ENCODE results near the gene ZNF750. TPM values are rescaled to one million over a fixed set of nuclear protein-coding genes. Genes with fewer than 3 reads are reported as not detected.
A peak's percentile ranks its signal among the peaks of the same experiment; 100 is the strongest.

The ZNF750 gene
- total RNA-seq, 1 donor from 2014 or later, result under 0.01 TPM

- no peak for DNase-seq (ENCODE audit: low read depth in 2 of 2)
Measured at GRCh38 chr17:82872591-82873520, 33.0 kb upstream of the ZNF750 start.

- DNase-seq (ENCODE audit: low read depth in 2 of 2), result no peak
Measured at GRCh38 chr17:82871776-82872561, 32.1 kb upstream of the ZNF750 start.

- peak in 1 of 2 donors; percentile 77 for DNase-seq (ENCODE audit: low read depth in 2 of 2)
Measured at GRCh38 chr17:82871056-82871775, 31.4 kb upstream of the ZNF750 start.

DNA sequence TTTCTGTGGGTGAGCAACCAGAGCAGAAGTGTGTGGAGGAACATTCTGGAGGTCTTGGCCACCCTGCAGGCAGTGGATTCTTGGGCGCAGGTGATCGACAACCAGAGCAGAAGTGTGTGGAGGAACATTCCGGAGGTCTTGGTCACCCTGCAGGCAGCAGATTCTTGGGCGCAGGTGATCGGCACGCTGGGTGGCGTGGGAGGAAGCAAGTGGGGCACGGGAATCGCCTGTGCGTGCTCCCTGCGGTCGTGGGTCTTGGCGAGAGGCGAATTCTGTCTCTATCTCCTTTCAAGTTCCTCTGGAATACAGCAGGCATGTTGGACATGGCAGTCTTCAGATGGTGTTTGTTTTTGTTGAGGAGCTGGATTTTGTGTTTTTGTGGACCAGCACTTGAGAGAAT lies 30.7 kb upstream of the ZNF750 start:
- DNase-seq (ENCODE audit: low read depth in 2 of 2), result no peak

DNA sequence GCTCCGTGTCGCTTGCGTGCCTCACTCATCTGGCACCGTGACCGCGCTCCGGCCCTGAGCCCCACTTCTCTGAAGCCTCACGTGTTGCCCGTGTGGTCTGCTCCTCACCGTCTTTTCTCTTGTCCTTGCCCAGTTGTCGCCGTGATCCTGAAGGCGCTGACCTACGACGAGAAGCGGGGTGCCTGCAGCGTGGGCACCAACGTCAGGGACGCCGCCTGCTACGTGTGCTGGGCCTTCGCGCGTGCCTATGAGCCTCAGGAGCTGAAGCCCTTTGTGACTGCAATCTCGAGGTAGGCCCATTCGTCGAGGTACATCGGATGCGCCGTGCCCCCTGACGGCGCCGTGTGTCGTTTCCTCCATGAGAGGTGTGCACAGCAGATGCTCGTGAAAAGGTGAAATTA lies 30.3 kb upstream of the ZNF750 start:
- no peak for DNase-seq (ENCODE audit: low read depth in 2 of 2)

- no peak for DNase-seq (ENCODE audit: low read depth in 2 of 2)
Measured at GRCh38 chr17:82869536-82869935, 29.7 kb upstream of the ZNF750 start.

DNA sequence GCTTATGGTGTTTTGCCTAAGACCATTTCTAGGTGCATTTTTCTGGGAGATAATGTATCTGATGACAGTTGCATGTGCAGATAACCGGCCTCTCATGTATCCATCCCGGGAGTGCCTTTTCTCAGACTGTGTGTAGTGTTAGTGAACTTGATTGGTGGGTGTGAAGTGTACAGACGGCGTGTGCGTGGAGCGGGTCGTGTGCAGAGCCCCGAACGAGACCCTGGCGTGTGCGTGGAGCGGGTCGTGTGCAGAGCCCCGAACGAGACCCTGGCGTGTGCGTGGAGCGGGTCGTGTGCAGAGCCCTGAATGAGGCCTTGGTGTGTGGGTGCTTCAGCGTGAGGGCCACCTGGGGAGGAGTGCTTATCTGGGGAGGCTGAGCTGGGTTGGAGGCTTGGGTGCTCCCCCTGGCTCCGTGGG lies 28.9 kb upstream of the ZNF750 start:
- no peak for DNase-seq (ENCODE audit: low read depth in 2 of 2)

GRCh38 chr17:82867763-82868325 lies 28.0 kb upstream of the ZNF750 start:
- DNase-seq (ENCODE audit: low read depth in 2 of 2), result no peak

DNA sequence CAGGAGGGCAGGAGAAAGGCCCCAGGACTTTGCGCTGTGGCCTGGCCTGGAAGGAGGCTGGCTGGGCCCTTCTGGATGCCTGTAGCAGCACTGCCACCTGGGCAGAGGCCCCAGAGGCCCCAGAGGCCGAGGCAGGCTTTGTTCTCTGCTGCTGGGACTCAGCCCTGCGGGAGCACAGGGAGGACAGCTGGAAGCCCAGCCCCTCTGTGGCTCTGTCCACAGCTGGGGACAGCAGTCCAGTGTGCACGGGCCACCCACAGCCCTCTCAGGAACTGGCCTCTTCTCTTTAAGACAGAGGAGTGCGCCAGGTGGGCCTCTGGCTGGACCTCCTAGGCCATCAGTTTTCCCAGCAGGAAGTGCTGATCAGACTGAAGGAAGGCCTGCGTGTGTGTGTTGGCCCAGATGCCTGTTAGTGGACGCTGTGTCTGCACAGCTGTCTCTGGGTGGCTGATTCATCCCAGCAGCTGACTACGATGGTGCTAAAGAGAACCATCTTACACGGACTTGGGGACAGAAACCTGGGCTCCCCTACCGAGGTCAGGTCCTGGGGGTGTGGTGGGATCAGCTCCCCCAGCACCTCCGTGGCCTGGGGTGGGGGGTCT lies 26.9 kb upstream of the ZNF750 start:
- DNase-seq (ENCODE audit: low read depth in 2 of 2), result peak; percentile 58 to 92

- no peak for DNase-seq (ENCODE audit: low read depth in 2 of 2)
Measured at GRCh38 chr17:82865774-82866395, 26.1 kb upstream of the ZNF750 start.

DNA sequence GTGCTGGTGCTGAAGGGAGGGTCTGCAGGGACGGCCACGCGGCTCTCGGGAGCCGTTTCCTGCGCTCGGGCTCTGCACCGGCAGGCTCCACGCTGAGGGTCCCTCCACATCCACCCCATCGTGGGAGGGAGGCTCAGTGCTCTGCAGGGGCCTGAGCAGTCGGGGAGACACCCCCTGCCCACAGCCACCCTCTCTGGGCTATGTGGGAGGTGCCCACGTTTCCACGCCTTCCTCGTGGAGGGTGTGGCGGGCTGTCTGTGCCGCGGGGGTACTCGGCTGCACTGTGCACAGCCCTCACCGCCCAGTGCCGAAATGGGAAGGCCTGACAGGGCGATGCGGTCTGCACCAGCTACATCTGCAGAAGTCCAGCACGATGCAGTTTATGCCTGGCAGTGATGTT lies 25.5 kb upstream of the ZNF750 start:
- DNase-seq (ENCODE audit: low read depth in 2 of 2), result no peak

- DNase-seq (ENCODE audit: low read depth in 2 of 2), result no peak
Measured at GRCh38 chr17:82864713-82865248, 25.0 kb upstream of the ZNF750 start.

DNA sequence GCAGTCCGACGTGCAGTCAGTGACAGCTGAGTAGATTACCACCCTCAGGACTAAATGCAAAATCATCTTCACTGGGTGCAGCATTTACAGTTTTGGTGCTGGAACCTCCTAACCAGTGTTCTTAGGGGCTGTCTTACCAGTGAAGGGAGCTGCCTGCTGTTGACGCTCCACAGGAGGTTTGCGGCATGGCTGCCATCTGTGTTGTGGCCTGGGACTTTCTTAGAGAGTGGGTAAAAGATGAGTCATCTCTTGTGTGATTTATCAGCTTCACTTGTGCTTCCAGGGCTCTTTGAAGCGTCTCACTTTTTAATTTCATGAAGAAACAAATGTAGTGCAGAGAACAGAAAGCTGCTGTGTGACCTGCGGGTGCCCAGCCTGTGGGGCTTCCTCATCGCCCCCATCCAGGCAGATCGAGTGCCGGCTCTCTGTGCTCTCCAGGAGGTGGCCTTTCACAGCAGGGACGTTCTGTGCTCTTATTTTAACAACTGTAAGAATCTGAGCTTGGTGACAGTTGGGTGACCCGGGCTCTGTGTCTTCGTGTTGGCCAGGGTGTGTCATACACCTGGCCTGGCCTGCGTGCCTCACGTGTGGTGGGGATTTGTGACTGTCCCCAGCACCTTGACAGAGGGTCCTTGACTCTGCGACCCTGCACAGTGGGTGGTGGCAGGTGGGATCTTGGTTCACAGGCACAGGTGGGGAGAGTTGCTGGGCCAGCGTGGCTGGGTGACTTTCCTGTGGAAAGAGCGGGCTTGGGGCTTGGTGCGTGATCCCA lies 24.3 kb upstream of the ZNF750 start:
- DNase-seq (ENCODE audit: low read depth in 2 of 2), result peak in 1 of 2 donors; percentile 47

- no peak for DNase-seq (ENCODE audit: low read depth in 2 of 2)
Measured at GRCh38 chr17:82863383-82863940, 23.6 kb upstream of the ZNF750 start.

GRCh38 chr17:82862737-82863382 lies 23.0 kb upstream of the ZNF750 start:
- DNase-seq (ENCODE audit: low read depth in 2 of 2), result no peak

DNA sequence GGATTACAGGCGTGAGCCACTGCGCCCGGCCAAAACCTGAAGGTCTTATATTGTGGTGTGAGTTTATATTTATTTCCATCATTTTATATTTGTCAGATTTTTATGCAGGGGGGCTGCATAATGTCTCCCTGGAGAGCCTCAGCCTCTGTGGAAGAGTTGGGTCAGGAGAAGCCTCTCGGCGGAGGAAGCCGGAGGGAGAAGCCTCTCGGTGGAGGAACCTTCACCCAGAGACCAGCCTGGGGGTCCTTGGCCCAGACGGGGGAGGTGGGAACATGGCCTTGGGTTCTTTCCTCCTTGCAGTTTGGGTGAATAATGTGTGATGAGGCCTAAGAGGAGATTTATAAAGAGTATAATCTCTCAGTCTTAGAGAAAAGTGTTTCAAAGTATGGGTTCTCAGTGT lies 22.4 kb upstream of the ZNF750 start:
- no peak for DNase-seq (ENCODE audit: low read depth in 2 of 2)

DNA sequence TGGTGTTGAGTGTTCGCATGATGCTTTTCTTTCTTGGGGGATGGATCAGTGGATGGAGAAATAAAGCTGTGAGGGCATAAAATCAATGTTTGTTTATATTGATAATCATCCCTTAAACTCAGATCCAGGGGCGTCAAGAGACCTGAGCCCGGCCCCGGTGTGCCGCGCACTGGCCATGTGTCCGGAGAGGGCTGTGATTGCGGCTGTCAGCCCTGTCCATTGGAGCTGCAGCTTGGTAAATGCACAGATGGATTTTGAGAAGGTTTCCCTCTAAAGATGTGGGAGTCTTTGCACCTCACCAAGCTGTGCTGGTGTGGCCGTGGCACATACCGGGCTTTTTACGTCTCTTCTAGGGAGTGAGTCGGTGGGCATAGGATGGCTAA lies 21.6 kb upstream of the ZNF750 start:
- no peak for DNase-seq (ENCODE audit: low read depth in 2 of 2)

GRCh38 chr17:82860606-82861392 lies 21.0 kb upstream of the ZNF750 start:
- no peak for DNase-seq (ENCODE audit: low read depth in 2 of 2)

Data from dermis microvascular lymphatic vessel endothelial cell (primary cell).